GM21786 (cell line): ENCODE data around the gene NKAIN4.

ENCODE experiments used
- ATAC-seq: cut with Tn5 transposase; IDR thresholded peaks from one replicate; pipeline ENCODE4 v1.9.1; 2021; ENCODE audit not compliant: unreplicated experiment

The NKAIN4 gene

GRCh38 chr20:63274381-63275228 lies 20.3 kb upstream of the NKAIN4 start:
- ATAC-seq = no peak

- no peak for ATAC-seq
These were observed 19.5 kb upstream of the NKAIN4 start for GRCh38 chr20:63273635-63274380.

GRCh38 chr20:63273059-63273579 lies 18.9 kb upstream of the NKAIN4 start:
- no peak for ATAC-seq

GRCh38 chr20:63272105-63273058 lies 18.1 kb upstream of the NKAIN4 start, which contains the start of gene ARFGAP1:
Gene ARFGAP1, plus strand, starts transcription at chr20:63272813. Its CDS starts 2,768 bp downstream, at chr20:63275581.
- peak; percentile 92 for ATAC-seq

- ATAC-seq = no peak
These were observed 16.5 kb upstream of the NKAIN4 start for GRCh38 chr20:63270606-63271325.

GRCh38 chr20:63269724-63270123 lies 15.5 kb upstream of the NKAIN4 start:
- no peak for ATAC-seq

GRCh38 chr20:63268671-63269439 lies 14.6 kb upstream of the NKAIN4 start:
- no peak for ATAC-seq

- ATAC-seq = no peak
These were observed 14.0 kb upstream of the NKAIN4 start for GRCh38 chr20:63268256-63268655.

- no peak for ATAC-seq
These were observed 13.4 kb upstream of the NKAIN4 start for GRCh38 chr20:63267691-63268090.

GRCh38 chr20:63265891-63266515 lies 11.7 kb upstream of the NKAIN4 start:
- no peak for ATAC-seq

GRCh38 chr20:63264519-63264918 lies 10.3 kb upstream of the NKAIN4 start:
- no peak for ATAC-seq

GRCh38 chr20:63264000-63264399 lies 9.7 kb upstream of the NKAIN4 start:
- ATAC-seq = no peak

- no peak for ATAC-seq
These were observed 8.6 kb upstream of the NKAIN4 start for GRCh38 chr20:63262836-63263235.

GRCh38 chr20:63261795-63262528 lies 7.7 kb upstream of the NKAIN4 start:
- ATAC-seq = no peak

GRCh38 chr20:63261060-63261794 lies 7.0 kb upstream of the NKAIN4 start:
- no peak for ATAC-seq

- no peak for ATAC-seq
These were observed 6.3 kb upstream of the NKAIN4 start for GRCh38 chr20:63260521-63260920.

GRCh38 chr20:63259734-63260460 lies 5.6 kb upstream of the NKAIN4 start:
- no peak for ATAC-seq
